ENCODE results near the gene TOLLIP.

DNA sequence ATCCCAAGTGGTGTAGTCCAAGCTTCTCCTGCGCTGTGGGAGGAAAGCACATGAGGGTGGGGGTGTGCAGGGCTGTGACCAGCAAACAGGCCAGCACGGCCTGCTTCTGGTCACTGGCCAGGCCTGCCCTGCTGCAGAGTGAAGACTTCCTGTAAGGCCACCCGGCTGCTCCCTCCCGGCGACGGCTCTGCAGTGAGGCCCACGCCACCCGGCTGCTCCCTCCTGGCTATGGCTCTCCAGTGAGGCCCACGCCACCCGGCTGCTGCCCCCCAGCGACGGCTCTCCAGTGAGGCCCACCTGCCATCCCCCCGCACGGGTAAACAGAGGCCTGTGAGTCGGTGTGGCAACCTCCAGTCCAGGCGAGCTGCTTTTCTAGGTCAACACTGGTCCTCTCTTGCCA lies 48.9 kb upstream of the TOLLIP start:
- TF ChIP-seq, protein P1, sequence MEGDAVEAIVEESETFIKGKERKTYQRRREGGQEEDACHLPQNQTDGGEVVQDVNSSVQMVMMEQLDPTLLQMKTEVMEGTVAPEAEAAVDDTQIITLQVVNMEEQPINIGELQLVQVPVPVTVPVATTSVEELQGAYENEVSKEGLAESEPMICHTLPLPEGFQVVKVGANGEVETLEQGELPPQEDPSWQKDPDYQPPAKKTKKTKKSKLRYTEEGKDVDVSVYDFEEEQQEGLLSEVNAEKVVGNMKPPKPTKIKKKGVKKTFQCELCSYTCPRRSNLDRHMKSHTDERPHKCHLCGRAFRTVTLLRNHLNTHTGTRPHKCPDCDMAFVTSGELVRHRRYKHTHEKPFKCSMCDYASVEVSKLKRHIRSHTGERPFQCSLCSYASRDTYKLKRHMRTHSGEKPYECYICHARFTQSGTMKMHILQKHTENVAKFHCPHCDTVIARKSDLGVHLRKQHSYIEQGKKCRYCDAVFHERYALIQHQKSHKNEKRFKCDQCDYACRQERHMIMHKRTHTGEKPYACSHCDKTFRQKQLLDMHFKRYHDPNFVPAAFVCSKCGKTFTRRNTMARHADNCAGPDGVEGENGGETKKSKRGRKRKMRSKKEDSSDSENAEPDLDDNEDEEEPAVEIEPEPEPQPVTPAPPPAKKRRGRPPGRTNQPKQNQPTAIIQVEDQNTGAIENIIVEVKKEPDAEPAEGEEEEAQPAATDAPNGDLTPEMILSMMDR (IDR thresholded peaks at IDR 0.05 in 8 of 11, conservative IDR thresholded peaks at IDR 0.05 in 3 of 11): peak in 6 of 11 experiments; percentile 18 to 26 (median 23)
- no peak for TF ChIP-seq POLR2A (IDR thresholded peaks at IDR 0.05)
